ENCODE measurements around the gene ZP3.
"Not testable (repeated sequence)": the region's sequence is repeated elsewhere in the genome, so short reads cannot be mapped to it uniquely, and the experiment has no call there.

ZP3 gene

DNA sequence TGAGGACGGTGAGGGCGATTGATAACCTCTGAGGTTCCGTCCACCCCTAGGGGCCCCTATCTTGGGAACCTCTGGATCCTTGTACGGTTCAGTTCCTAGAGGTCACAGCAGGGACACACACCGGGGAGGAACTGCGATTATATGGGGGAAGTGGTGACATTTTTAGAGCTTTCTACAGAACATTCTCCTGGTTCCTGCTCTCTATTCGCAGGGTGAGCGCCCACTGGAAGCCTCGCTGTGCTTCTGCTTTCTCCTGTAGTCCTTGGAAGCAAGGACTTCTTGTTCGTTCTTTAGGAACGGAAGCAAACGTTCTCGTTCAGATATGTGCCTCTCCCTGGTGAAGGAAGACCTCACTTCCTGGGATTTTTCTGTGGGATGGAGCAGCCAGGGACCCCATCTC is 63.2 kb downstream of the ZP3 start:
- not testable (repeated sequence) for DNase-seq
